IPS-18c (cell line): Measurements from ENCODE around the gene WTAP.
"Not testable (repeated sequence)": the region's sequence is repeated elsewhere in the genome, so short reads cannot be mapped to it uniquely, and the experiment has no call there.

Experiments used
- H3K4me3 ChIP-seq: 2 replicates; pipeline ENCODE4 v1.7.0; 2013; ENCODE audit warnings: low read depth, mild to moderate bottlenecking, low read length, moderate library complexity; ENCODE audit not compliant: insufficient read depth
- H3K9me3 ChIP-seq: one replicate; pipeline ENCODE4 v1.6.1; 2013; ENCODE audit warnings: mild to moderate bottlenecking, low read length, moderate library complexity; ENCODE audit not compliant: control insufficient read depth, insufficient read depth

The WTAP gene

GRCh38 chr6:159726918-159727716 is at the start of gene WTAP:
TSS of gene WTAP (plus strand) at chr6:159727506. CDS start at chr6:159736266, 8,760 bp downstream.
- Histone ChIP-seq H3K9me3 (no peaks in the 10 kb centered on the region), H3K4me3 (peak within 1 kb of the TSS; percentile 95)

- Histone ChIP-seq H3K9me3 (no peaks in the 10 kb centered on the region), H3K4me3 (no peak overlapping the region)
Observed at GRCh38 chr6:159677506-159678165, 49.7 kb upstream of the WTAP start.

GRCh38 chr6:159678574-159678973 is 48.7 kb upstream of the WTAP start:
- H3K9me3 ChIP-seq, result no peaks in the 10 kb centered on the region
- H3K4me3 ChIP-seq, result no peak overlapping the region

GRCh38 chr6:159679091-159680077 is 47.9 kb upstream of the WTAP start:
- Histone ChIP-seq H3K9me3 (no peaks in the 10 kb centered on the region), H3K4me3 (no peak overlapping the region)

GRCh38 chr6:159680104-159680503 is 47.2 kb upstream of the WTAP start:
- Histone ChIP-seq H3K4me3 (no peak overlapping the region), H3K9me3 (no peaks in the 10 kb centered on the region)

GRCh38 chr6:159681191-159681880 is 46.0 kb upstream of the WTAP start:
- Histone ChIP-seq H3K4me3 (no peak overlapping the region), H3K9me3 (no peaks in the 10 kb centered on the region)

GRCh38 chr6:159682295-159682694 is 45.0 kb upstream of the WTAP start:
- Histone ChIP-seq H3K9me3 (no peaks in the 10 kb centered on the region), H3K4me3 (no peak overlapping the region)

- H3K4me3 ChIP-seq, result no peak overlapping the region
- H3K9me3 ChIP-seq, result no peaks in the 10 kb centered on the region
Observed at GRCh38 chr6:159682810-159683209, 44.5 kb upstream of the WTAP start.

GRCh38 chr6:159684013-159684304 is 43.3 kb upstream of the WTAP start:
- no peaks in the 10 kb centered on the region for H3K9me3 ChIP-seq
- H3K4me3 ChIP-seq, result no peak overlapping the region

GRCh38 chr6:159686040-159686439 is 41.3 kb upstream of the WTAP start:
- H3K9me3 ChIP-seq, result no peaks in the 10 kb centered on the region

GRCh38 chr6:159686703-159687102 is 40.6 kb upstream of the WTAP start:
- no peak overlapping the region for H3K4me3 ChIP-seq

More at GRCh38 chr6:159686040-159686439, 41.3 kb upstream of the WTAP start:
- no peak overlapping the region for H3K4me3 ChIP-seq

GRCh38 chr6:159687341-159687740 is 40.0 kb upstream of the WTAP start:
- Histone ChIP-seq H3K9me3 (no peaks in the 10 kb centered on the region), H3K4me3 (no peak overlapping the region)

More at GRCh38 chr6:159686703-159687102, 40.6 kb upstream of the WTAP start:
- no peaks in the 10 kb centered on the region for H3K9me3 ChIP-seq

GRCh38 chr6:159688266-159688905 is 38.9 kb upstream of the WTAP start:
- H3K4me3 ChIP-seq, result no peak overlapping the region
- H3K9me3 ChIP-seq, result no peaks in the 10 kb centered on the region

- H3K4me3 ChIP-seq, result no peak overlapping the region
- no peaks in the 10 kb centered on the region for H3K9me3 ChIP-seq
Observed at GRCh38 chr6:159689001-159689400, 38.3 kb upstream of the WTAP start.

- not testable (repeated sequence) for H3K4me3 ChIP-seq, H3K9me3 ChIP-seq
Observed at GRCh38 chr6:159690135-159690534, 37.2 kb upstream of the WTAP start.

- Histone ChIP-seq H3K4me3 (peak overlapping the region; percentile 87; the same call in 1 of the 2 replicates), H3K9me3 (no peaks in the 10 kb centered on the region)
Observed at GRCh38 chr6:159691133-159691962, 36.0 kb upstream of the WTAP start.
